Cardiac septum (tissue), 1 donor: ENCODE results near the gene LCN1. TPM values are rescaled to one million over a fixed set of nuclear protein-coding genes. Genes with fewer than 3 reads are reported as not detected.
"Not testable (repeated sequence)": the region's sequence is repeated elsewhere in the genome, so short reads cannot be mapped to it uniquely, and the experiment has no call there.

Source experiments
- DNase-seq: peaks from one replicate; pipeline ENCODE4 v3.0.0-alpha.2; 2020; ENCODE audit warnings: low spot score
- intact Hi-C: fragments of 100-400 bp; cut with DNase I; formaldehyde crosslinking; loops from one replicate; pipeline ENCODE4 v1.14.0; 2022
- total RNA-seq: library from RNA; stranded (reverse); fragmentation: NEBNext Ultra II Directional; extraction: Animal tissue kit (Norgen Biotek cat#: 25700); gene quantifications from one replicate; pipeline ENCODE4 v1.2.1, GENCODE V29; 2021
- donor health status: DM: no; HTN: no; CAD: no.

The LCN1 gene
- total RNA-seq, 1 donor from 2014 or later = not detected

DNA sequence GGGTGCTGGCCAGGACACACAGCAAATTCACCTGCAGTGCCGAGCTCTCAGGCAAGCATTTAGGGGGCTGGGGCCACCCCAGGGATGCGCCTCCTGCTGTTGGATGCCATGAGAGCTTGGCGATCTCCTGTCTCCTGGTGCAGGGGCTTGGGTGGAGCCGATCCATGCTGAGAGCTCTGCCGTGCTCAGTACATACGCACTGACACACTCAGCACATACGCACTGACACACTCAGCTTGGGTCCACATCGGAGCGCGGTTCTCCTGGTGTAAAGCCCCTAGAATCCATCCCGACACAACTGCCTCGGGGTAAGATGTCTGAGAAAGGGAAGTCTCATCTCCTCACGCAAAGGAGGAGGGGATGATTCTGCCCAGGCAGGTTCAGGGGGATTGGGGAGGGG, 14.4 kb downstream of the LCN1 start:
- DNase-seq, intact Hi-C loops: not testable (repeated sequence)

DNA sequence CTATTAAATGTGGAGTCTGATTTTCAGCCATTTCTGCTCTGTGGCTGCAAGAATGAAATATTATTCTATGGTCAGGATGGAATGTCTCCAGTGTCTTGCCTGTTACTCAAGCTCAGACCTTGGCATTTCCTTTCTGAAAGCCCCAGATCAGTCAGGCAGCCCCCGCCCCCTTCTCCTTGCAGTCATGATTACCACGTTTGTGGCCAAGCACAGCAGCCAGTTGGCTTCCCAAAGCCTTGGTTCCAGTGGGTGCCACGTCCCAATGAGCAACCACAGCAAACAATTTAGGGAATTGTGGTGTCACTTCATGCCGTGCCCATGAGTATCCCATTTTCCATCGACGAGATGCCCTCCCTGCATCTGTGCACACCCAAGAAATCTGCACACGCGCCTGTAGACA, 15.0 kb downstream of the LCN1 start:
- intact Hi-C loops = no loop called here

DNA sequence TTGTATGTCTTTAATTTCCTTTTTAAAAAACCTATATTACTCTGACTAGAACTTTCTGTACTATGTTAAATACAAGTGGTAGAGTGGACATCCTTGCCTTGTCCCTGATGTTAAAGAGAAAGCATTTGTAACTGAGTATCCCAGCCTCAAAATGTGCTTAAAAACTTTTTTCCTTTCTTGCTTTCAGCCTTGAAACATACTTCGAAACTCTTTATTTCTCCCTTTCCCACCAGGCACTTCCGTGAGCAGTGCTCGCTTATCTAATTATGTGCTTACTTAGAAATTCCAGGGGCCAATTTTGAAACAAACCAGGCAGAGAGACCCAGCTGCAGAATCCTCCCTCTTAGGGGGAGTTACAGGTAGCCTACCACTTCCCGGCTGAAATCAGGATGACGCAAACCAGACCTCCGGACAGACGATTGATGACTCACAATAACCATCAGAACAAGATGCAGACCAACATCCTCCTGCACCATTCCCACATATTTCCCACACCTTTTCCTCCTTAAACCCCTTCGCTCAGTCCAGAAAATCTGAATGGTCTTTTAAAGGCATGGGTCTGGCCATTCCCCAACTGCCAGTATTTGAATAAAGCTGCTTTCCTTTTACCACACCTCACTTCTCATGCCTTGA, 22.1 kb downstream of the LCN1 start:
- intact Hi-C loops, DNase-seq: not testable (repeated sequence)

More for the DNA sequence above, 15.0 kb downstream of the LCN1 start:
- DNase-seq = no peak

DNA sequence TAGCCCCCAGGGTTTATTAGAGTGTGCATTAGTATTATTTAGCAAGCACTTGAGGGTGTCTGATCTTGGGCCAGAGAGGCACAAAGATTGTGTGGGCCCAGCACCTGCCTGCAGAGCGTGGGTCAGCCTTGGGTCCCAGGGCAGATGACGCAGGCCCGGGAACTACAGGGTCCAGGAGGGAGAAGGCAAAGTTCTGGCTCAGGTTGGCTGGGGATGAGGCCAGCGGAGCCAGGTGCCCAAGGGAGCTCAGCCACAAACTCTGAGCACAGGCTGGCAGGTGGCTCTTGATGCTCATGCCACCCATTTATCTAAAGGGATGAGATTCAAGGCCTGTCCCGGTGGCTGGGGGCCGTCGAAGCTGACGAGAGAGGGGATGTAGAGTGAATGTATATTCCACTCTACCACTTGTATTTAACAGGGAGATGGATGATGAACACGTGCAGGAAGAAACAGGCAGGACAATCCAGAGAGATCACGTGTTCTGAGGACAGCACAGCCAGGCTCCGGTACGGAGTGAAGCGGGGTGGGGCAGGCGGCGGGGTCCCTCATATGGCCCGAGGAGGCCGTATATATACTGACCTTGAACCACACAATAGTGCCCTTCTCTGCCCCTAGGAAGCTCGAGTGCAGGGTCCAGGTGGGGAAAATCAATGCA, 23.9 kb downstream of the LCN1 start:
- intact Hi-C loops = no loop called here
- DNase-seq = no peak

DNA sequence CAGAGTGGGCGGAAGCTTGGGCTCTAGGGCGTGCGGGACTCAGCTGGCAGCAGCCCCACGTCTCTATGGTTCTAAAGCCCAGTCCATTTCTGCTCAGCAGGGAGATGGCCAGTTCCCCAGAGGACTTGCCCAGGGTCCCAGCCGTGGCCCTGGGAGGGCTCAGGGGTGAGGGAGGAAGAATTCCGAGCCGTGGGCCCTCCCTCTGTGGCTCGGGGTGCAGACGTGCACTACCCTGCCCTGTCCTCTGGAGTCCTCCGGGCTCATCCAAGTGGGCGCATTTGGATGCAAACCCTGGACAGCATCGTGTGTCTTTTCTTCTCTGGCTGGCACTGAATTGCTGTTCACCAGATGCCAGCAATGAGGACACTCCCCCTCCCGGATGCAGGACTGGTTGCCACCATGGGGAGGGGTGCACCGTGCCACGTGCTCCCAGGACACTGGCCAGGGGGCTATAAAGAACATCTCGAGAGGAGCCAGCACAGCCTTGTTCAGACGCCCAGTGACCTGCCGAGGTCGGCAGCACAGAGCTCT, 24.5 kb downstream of the LCN1 start, which contains the start of gene OBP2A:
Gene OBP2A, plus strand, starts transcription at position 481 of the 531 bp plus-strand sequence. CDS start 55 bp downstream, outside the sequence.
- intact Hi-C loops = not testable (repeated sequence)

DNA sequence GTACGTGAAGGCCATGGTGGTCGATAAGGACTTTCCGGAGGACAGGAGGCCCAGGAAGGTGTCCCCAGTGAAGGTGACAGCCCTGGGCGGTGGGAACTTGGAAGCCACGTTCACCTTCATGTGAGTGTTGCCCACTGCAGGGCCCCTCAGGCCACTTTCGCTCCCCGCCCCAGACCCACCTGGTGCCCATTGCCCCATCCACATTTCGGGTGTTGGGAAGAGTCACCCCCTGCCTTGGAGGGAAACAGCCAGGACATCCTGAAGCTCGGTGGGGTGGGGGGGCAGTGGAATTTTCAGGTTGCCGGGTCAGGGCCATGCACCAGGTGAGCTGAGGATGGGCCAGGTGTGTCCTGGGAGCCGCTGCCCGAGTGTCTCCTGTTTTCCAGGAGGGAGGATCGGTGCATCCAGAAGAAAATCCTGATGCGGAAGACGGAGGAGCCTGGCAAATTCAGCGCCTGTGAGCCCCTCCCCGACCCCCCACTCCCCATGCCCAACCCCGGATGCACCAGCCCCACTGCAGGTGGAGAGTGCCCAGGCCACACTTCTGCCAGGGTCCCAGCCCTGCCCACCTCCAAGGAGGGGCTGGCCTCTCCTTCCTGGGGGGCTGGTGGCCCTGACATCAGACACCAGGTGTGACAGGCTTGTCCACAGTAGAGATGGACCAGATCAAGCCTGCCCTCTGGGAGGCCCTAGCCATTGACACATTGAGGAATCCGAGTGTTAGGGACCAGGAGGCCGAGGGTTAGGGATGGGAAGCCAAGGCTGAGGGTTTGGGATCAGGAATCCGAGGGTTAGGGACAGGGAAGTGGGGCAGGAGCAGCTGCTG, 25.8 kb downstream of the LCN1 start:
- not testable (repeated sequence) for DNase-seq

More for the DNA sequence above, 24.5 kb downstream of the LCN1 start, which contains the start of gene OBP2A:
- not testable (repeated sequence) for DNase-seq

DNA sequence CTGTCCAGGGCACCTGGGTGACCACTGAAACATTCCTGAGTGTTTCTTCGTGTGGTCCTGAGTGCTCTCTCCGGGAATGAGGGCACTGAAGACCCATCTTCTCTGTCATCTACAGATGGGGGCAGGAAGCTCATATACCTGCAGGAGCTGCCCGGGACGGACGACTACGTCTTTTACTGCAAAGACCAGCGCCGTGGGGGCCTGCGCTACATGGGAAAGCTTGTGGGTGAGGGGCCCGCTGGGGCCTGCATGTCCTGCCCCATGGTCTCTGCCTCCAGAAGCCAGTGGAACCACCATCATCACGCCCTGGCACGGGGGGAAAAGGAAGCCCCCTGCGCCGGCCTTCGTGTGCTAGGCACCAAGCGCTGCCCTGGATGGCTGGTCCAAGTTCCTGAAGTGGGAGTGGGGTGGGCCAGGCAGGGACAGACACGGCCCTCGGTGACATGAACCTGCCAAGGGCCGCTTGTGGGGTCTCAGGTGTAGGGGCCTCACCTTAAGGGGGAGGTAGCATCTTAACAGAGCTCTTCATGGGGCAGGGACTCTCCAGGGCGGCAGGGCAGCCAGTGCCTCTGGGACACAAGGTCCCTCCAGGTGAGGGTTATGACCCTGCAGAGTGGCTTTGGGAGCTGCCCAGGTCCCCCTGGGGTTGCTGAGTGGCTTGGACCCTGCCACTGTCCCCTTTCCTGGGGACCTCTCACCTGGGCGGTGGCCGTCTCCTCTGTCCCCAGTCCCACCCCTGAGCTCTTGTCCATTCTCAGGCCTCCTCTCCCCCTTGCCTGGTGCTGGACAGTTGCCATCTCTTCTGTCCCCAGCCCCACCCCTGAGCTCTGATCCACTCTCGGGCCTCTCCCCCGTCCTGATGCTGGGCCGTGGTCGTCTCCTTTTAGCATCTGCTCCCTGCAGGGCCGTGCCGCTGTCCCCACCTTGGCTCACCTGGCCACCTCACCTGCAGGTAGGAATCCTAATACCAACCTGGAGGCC, 26.8 kb downstream of the LCN1 start:
- no peak for DNase-seq
- intact Hi-C loops = no loop called here

More for the DNA sequence above, 25.8 kb downstream of the LCN1 start:
- intact Hi-C loops = not testable (repeated sequence)

DNA sequence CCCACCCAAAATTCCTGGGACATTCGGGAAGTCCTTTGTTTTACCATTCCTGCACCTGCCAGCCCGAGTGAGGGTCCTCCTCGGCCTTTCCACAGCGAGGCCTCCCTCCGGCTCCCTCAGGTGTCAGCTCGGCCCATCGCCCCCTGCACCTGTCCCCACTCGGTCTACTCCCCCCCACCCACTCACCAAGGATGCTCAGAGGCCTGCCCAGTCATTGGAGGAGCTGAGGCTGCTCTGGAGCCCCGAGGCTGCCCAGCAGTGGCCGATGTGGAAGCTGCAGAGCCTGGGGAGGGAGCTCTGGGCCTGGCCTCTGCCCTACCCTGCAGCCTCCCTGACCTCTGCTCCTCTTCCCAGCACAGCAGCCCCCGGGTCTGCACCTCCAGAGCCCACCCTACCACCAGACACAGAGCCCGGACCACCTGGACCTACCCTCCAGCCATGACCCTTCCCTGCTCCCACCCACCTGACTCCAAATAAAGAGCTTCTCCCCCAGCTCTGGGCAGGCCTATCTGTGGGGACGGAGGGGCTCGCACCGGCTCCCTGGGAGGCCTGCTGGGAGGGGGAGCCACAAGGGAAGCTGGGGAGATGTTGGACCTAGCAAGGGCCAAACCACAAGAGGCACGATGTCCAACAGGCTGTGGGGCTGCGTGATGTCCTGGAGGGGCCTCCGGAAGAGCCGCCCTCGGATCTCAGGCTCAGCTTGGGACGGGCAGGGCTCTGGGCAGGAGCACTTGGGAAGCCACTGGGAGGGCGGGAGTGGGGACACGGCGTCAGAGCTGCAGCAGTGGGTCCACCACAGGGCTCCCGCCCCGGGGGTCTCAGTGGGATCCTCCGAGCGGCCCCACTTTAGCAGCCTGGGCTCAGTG, 28.5 kb downstream of the LCN1 start:
- intact Hi-C loops, DNase-seq: not testable (repeated sequence)

DNA sequence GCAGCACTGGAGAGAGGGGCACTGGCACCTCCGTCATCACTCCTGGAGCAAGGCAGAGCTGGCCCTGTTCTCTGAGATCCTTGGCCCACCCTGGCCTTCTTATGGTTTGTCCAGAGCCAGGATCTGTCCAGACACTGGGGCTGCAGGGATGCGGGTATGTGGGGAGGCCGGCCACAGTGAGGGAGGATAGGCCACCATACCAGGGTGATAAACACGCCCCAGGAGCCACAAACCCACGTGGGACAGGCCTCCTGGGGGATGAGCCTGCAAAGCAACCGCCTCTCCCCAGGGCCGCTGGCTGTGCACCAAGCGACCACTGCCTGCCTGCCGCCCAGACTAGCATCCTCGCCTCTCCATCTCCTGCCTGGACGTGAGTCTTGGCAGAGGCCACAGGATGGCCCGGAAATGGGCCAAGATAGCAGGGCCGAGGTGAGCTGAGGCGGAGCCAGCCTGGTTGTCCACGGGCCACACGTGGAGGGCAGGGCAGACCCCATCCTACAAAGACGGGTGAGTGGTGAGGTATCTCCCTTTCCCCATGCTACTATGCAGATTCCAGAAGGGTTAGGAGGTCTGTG, 29.2 kb downstream of the LCN1 start:
- DNase-seq = no peak
- intact Hi-C loops = no loop called here

DNA sequence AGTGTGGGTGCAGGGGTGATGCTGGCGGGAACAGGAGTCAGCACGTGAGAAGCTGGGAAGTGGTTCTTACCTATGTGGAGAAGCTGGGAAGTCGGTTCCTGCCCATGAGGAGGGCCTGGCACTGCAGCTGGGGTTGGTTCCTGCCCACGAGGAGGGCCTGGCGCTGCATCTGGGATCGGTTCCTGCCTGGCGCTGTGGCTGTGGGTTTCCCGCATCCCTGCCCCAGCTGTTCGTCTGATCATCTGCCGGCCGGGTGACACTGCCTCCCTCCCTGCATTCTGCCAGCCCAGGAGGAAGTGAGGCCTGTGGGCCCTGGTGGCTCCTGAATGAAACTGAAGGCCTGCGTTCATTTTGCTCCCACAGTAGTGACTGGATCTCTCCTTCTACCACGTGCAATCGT, 29.8 kb downstream of the LCN1 start:
- intact Hi-C loops = no loop called here

DNA sequence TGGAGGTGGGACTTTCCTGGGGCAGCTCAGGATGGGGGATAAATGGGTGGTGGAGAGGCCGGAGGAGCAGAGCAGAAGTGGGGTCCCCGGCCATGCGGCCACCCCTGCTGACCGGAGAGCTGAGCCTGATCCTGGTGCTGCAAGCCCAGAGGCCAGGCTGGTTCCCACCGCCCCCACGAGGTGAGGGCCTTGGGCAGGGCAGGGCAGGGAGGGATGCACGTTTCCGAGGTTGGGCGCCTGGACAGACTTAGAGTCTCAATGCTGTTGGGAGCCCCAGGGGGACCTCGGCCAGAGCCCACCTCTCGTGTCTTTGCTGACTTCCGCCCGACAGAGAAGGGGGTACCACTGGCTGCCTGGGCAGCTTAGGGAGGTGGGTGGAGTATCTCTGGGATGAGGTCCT, 30.2 kb downstream of the LCN1 start:
- intact Hi-C loops = no loop called here

More for the DNA sequence above, 29.8 kb downstream of the LCN1 start:
- no peak for DNase-seq

DNA sequence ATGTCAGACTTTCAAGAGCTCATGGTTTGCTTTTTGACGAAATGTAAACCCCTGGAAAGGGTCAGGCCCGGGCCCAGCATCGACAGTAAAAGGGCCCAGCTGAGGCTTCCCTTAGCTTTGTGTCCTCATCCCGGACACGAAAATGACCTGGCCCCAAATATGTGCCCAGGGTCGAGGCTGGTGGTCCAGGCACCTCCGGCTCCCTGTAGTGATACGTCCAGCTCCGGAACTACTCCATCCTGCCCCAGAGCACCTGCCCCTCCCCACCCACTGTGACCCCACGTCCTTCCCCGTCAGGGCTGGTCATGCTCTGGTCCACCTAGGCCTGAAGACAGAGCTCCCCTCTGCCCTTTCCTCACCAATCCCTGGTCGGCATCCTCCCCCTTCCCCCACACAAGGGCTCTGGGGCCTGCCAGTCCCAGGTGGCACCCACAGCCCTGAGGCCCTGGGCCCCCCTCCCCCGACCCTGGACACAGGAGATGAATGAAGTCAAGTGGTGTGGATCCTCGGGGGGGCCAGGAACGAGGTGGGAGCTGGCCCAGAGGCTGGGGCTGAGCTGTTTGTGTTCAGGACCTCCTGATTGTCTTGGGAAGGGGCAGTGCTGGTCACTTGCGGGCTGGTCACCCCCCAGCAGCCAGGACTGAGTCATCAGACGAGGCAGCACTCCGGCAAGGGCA, 30.9 kb downstream of the LCN1 start:
- intact Hi-C loops = no loop called here
- DNase-seq = no peak

More for the DNA sequence above, 30.2 kb downstream of the LCN1 start:
- DNase-seq = no peak

DNA sequence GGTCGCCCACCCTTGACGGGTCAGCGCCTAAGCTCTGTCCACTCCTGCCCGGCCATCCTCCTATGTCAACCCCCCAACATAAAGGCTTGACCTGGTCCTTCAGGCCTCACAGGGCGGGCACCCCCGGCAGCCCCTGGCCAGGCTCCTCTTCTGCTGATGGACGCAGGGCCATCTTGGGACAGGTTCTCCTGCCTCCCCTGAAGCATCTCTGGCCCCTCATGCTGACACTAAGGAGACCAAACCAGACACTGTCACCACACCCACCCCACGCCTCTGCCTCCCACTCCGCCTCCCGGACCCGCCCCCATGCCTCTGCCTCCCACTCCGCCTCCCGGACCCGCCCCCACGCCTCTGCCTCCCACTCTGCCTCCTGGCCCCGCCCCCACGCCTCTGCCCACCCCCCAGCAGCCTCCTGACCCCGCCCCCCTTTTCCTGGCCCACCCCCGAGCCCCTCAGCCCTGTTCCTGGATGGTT, 31.5 kb downstream of the LCN1 start:
- DNase-seq = no peak
- intact Hi-C loops = no loop called here

DNA sequence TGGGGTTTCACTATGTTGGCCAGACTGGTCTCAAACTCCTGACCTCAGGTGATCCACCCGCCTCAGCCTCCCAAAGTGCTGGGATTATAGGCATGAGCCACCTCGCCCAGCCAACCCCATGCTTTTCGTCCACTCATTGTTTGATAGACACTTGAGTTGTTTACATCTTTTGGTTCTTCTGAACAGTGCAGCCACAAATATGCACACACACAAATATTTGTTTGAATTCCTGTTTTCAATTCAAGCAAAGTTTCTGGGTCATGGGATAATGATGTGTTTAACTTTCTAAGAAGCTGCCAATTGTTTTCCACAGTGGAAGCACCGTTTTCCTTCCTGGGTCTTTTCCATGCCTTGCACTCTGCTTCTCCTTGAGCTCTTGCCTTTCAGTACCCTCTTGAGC, 33.5 kb downstream of the LCN1 start:
- intact Hi-C loops = no loop called here
- DNase-seq = no peak

DNA sequence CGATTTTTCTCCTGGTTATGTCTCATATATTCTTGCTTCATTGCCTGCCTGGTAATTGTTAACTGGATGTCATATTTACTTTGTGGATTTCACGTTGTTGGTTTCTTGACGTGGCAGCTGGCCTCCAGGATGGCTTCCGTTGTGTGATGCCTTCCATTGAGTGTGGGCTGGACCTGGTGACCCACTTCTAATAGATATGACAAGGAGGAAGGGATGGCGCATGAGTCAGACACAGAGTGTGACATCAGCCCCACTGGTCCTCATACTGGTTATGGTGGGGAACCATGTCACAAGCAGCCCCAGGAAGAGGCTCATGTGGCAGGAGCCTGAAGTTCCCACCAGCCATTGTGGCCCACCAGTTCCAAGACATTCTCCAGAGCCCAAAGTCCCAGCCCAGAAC, 34.0 kb downstream of the LCN1 start:
- intact Hi-C loops = no loop called here
- no peak for DNase-seq

DNA sequence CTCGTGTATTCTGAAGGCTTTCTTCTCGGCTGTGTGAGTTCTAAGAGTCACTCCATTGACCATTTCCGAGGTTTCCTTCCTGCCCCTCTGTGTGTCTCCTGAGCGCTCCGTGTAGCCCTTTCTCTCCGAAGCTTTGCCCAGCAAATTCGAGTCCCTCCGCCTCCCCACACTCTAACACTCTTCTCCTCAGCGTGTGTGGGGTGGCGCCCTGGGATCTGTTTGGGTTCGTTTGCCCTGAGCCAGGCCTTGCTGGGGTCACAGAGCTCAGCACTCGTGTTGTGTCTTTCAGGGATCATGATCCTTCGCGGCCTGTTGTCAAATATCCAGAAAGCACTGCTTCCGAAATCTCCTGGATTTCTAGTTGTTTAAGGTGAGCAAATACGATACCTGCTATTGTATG, 34.7 kb downstream of the LCN1 start:
- DNase-seq = no peak
- intact Hi-C loops = no loop called here

DNA sequence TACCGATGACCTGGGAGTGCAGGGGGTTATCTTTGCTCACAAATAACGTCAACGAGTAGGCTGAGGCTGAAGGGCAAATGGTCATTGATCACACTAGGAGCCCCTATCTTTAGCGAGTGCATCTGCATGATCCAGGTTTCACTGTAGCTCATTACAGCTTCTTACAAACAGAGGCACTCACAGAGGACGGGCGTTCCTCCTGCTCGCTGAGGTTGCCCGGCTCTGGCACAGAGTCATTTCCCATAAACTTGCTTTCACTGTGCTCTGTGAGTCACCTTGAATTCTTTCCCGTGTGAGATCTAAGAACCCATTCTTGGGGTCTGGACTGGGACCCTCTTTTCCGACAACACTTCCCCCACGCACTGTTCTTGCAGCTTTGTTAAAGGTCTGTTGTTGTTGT, 38.4 kb downstream of the LCN1 start:
- intact Hi-C loops = no loop called here

More for the DNA sequence above, 38.4 kb downstream of the LCN1 start:
- DNase-seq = no peak
